RWPE1 (cell line): ENCODE results near the gene KRTDAP.

ENCODE experiments used
- CTCF ChIA-PET: fragments of 350-600 bp; sonication (Branson Sonifier 250); formaldehyde crosslinking; extraction: SDS; loops from one replicate; lab custom pipeline; 2021; lab: Yijun Ruan, JAX
- POLR2A ChIA-PET: fragments of 400-600 bp; formaldehyde crosslinking; extraction: SDS; loops from one replicate; lab custom pipeline; 2020; ENCODE audit warnings: antibody characterized with exemption; ENCODE audit not compliant: low non-redundant PET; lab: Yijun Ruan, JAX
- DNase-seq: peaks from one replicate; pipeline ENCODE4 v3.0.0; 2012; ENCODE audit warnings: low spot score
- H3K27ac ChIP-seq: fragments of 450-650 bp; 2 replicates; pipeline ENCODE4 v1.5.1; 2017
- TF ChIP-seq, protein P1 (sequence below): fragments of 450-650 bp; conservative IDR thresholded peaks from 2 replicates; pipeline ENCODE4 v1.5.1; 2017; ENCODE audit warnings: low read depth, mild to moderate bottlenecking

KRTDAP gene

DNA sequence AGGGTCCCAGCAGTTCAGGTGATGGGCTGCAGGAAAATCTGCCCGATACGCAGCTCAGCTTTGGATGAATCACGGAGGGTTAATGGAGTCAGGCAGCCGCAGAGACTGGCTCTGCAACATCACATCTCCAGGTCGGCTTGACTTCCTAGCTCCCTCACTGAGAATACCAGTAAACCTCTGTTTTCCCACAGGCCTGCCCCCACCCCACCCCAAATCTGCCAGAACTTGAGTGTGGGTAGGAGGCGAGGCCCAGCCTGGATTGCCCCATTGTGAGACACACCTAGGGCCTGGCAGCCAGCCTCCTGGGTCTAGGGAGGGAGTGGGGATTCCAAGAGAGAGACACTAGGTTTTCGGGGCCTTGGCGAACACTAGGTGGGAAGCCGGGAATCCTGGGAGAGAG is 3.7 kb upstream of the KRTDAP start:
- POLR2A ChIA-PET, result no interaction called here
- no peak overlapping the region for H3K27ac ChIP-seq
- CTCF ChIA-PET, result interaction anchor here (1.5 kb wide), 1 partner anchor 141 kb away, joined by 6 read pairs; no protein-coding TSS in a partner anchor
- TF ChIP-seq, protein P1, sequence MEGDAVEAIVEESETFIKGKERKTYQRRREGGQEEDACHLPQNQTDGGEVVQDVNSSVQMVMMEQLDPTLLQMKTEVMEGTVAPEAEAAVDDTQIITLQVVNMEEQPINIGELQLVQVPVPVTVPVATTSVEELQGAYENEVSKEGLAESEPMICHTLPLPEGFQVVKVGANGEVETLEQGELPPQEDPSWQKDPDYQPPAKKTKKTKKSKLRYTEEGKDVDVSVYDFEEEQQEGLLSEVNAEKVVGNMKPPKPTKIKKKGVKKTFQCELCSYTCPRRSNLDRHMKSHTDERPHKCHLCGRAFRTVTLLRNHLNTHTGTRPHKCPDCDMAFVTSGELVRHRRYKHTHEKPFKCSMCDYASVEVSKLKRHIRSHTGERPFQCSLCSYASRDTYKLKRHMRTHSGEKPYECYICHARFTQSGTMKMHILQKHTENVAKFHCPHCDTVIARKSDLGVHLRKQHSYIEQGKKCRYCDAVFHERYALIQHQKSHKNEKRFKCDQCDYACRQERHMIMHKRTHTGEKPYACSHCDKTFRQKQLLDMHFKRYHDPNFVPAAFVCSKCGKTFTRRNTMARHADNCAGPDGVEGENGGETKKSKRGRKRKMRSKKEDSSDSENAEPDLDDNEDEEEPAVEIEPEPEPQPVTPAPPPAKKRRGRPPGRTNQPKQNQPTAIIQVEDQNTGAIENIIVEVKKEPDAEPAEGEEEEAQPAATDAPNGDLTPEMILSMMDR, result no peak
- DNase-seq, result no peak

- DNase-seq, result no peak
- H3K27ac ChIP-seq, result no peak overlapping the region
- TF ChIP-seq, protein P1, result no peak
- CTCF ChIA-PET, result interaction anchor here (0.8 kb wide), 1 partner anchor 23 kb away, joined by 3 read pairs; no protein-coding TSS in a partner anchor
- POLR2A ChIA-PET, result no interaction called here
Observed at GRCh38 chr19:35491836-35492360, 1.6 kb upstream of the KRTDAP start.

DNA sequence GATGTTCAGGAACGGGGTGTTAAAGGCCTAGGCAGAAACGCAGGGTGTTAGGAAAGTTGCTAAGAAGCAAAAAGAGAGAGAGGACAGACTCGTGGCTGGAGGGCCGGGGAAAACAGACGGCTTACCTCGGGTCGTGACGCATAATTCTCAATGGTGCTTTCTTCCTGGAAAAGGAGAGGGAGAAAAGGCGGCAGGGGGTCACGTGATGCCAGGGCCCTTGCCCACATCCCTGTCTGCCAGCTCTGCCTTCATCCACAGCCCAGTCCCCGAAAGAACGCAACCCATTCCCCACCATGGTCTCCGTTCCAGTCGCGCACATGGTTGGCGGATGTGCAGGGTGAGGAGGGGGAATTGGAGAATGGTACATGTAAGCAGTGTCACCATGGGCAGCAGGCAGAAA is 1.6 kb downstream of the KRTDAP start:
- H3K27ac ChIP-seq, result no peak overlapping the region
- no peak for DNase-seq
- ChIA-PET POLR2A (no interaction called here), CTCF (interaction anchor here (0.6 kb wide), 2 partner anchors 104 to 213 kb away, joined by 3 to 5 read pairs; no protein-coding TSS in a partner anchor)
- TF ChIP-seq, protein P1, result no peak

DNA sequence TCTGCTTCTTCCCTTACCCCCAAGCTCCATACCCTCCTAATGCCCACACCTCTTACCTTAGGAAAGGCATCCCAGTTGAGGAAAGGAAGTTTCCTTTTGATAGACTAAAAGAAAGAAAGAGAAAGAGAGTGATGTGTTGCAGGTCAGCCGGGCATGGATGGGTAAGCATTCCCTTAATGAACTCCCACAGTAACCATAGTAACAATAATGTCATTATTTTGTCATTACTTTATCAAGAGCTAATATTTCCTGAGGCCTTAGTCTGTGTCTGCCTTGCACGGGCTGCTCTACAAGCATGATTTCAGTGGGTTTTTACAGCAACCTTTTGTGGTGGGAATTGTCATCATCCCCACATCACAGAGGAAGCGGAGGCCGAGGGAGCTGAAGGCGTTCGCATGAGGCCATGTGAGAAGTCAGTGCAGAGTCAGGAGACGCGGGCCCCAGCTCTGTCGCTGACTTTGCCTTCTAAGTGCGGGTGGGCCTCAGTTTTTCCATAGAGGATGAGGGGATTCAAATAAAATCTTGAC is 2.5 kb downstream of the KRTDAP start:
- ChIA-PET CTCF (interaction anchor here (0.6 to 2.1 kb wide), 4 partner anchors 8 to 275 kb away, joined by 3 to 5 read pairs (median 4); no protein-coding TSS in a partner anchor), POLR2A (no interaction called here)
- TF ChIP-seq, protein P1, result no peak
- DNase-seq, result no peak
- H3K27ac ChIP-seq, result no peak overlapping the region

DNA sequence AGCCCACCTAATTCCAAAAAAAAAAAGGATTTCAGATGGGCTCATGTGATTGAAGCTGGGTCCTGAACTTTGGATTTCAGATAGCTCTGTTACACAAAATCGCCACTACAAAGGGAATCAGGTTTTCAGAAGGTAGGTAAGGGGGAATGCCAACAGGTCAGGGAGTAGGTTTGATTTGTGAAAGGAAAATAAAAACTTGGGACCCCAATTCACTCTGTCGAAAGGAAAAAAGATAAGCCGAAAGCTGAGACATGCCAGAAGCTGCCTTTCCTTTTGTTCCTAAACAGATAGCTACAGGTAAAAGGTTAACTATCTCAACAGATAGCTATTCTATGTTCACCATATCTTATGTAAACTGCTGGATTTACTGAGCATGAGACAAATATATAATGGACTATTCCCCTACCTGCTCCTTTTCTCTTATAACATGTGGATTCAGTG is 4.0 kb downstream of the KRTDAP start:
- CTCF ChIA-PET, result interaction anchor here (1.2 to 2.1 kb wide), 2 partner anchors 9 to 17 kb away, joined by 3 to 5 read pairs; no protein-coding TSS in a partner anchor
- TF ChIP-seq, protein P1, result no peak
- H3K27ac ChIP-seq, result no peak overlapping the region
- POLR2A ChIA-PET, result interaction anchor here (0.6 kb wide), 1 partner anchor 157 kb away, joined by 4 read pairs; no protein-coding TSS in a partner anchor
- DNase-seq, result no peak

- TF ChIP-seq, protein P1, result no peak
- CTCF ChIA-PET, result no interaction called here
- no peak overlapping the region for H3K27ac ChIP-seq
- DNase-seq, result no peak
- POLR2A ChIA-PET, result no interaction called here
Observed at GRCh38 chr19:35484252-35485036, 5.8 kb downstream of the KRTDAP start.
